ENCODE measurements around the gene CD9.

The CD9 gene

DNA sequence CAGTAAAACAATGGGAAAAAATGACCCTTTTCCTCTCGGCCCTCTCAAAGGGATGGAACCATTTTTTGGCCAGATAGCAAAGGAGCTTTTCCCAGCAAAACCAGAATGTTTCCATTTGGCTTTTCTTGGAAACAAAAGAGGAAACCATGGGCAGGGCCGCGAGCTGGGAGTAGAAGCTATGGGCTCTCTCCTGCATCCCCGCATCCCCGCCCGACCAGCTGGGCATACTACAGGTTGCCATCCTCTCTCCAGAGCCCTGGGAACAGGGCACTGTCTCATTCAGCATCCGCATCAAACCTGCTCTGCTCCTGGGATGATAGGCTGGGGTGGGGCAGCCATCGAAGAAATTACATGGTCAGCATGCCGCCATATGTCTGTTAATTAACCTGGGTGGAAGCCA is 20.9 kb downstream of the CD9 start:
- no peak for DNase-seq (ENCODE audit: low spot score)

DNA sequence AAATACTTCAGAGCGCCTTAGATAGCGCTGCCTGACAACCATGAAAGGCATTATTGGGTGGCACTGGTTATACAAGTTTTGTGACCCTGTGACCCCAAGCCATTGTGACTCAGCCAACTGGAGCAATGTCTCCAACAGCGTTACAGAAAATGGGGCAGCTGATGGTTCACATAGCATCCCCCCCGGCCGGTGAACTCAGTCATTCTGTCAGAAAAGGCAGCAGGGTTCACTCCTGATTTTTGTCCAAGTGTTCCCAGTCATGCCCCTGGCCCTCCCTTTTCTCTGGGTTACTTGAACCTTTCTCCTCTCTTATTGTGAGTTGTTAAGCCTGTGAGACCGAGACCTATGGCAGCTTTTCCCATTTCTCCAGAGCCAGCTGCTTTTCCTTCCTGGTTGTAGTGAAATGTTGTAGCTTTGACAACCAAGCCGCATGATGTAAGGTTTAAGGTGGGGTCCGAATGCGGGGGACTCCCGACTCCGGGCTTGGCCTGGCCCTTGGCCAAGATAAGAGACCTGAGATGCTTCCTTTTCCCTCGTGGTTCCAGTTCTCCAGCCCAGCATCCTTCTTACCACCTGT is 22.0 kb downstream of the CD9 start:
- DNase-seq (ENCODE audit: low spot score) = no peak

DNA sequence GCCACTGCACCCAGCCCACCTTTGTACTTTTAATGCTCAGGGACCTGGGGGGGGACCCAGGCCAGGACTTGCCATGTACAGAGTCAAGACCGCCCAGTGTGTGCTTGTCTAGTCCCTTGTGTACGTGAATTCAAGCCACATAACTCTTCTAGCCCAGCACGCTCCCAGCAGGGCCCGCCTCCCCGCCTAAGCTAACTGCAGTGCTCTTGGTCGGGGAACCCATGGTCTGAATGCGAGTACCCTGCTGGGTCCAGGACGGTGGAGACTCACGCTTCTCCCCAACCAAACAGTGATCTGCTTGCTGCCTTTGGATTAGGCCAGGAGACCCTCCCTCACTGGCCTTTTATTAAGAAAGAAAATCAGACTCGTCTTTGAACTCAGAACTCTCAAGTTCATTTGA is 23.3 kb downstream of the CD9 start:
- DNase-seq (ENCODE audit: low spot score) = no peak

DNA sequence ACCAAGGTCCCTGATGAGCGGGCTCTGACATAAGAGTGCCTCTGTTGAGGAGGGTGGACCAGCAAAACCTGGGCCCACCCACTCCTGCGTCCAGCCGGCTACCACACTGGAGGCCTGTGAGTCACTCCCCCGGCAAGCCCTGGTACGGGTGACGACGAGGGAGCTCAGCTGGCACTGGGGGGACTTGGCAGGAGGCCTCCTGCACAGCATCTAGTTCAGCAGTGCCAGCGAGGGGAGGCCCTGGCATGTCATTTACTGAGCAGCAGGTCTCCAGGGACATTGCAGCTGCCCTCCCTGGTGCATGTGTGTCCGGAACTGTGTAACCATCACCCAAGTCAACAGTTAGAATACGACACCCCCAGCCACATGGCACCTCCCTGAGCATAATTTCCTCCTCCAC is 24.4 kb downstream of the CD9 start:
- no peak for DNase-seq (ENCODE audit: low spot score)

DNA sequence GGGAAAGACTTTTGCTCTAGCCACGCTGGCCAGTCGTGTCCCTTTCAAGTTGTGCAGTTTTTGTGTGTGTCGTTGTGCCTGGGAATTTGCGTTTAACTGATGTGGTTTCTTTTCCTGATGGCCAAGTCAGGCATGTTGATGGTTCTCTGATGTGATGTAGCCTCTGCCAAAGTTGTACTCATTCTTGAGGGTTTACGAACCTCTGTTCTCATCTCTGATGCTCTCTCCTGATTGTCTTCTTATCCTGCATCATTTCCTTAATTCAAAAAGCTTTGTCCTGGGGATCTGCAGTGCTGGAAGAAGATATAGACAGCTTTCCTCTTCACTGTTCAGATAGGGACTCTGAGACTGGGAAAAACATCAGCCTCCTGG is 25.4 kb downstream of the CD9 start:
- no peak for DNase-seq (ENCODE audit: low spot score)

DNA sequence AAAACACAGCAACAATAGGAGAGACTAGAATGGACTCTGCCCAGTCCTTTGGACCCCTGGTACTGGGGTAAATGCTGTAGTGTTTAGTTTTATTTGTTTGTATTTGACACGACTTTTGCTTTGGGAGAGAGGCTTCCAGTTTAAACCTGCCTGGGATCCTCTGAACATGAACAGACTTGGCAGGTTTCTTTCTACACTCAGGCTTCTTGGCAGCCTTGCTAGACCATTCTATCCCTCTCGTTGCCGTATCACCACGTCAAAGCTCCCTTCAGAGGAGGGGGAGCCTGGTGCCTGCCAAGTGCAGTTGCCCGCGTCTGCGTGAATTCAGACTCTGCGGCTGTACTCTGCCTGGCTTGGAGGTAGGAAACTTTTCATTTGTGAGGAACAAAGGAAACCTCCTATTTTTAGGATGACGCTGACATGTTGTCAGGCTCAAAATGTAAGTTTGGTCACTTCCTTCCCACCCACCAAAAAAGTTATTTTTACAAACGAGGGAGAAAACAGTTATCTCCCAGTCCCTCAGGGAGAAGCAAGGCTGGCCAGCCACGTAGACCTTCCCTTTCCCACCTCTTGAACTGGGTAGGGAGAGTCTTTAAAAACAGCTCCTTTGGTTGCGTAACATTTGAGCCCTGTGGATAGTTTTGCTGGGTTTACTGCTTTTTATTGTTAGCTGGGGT is 25.9 kb downstream of the CD9 start:
- no peak for DNase-seq (ENCODE audit: low spot score)

DNA sequence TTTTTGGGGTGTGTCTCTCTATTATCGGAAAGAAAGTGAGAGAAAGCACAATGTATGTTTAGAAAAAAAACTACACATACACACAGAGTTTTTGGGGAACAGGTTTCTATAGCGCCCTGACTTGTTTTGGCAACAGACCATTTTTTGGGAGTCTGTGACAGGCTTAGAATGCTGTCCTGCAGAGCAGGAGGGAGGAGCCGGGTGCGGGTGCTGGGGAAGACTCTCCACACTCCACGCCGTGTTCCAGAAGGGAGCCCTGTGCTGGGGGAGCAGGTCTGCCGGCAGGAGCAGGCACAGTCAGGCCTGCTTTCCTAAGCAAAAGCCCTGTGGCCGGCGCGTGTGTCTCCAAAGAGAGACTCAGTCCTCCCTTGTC is 26.5 kb downstream of the CD9 start:
- DNase-seq (ENCODE audit: low spot score) = no peak

DNA sequence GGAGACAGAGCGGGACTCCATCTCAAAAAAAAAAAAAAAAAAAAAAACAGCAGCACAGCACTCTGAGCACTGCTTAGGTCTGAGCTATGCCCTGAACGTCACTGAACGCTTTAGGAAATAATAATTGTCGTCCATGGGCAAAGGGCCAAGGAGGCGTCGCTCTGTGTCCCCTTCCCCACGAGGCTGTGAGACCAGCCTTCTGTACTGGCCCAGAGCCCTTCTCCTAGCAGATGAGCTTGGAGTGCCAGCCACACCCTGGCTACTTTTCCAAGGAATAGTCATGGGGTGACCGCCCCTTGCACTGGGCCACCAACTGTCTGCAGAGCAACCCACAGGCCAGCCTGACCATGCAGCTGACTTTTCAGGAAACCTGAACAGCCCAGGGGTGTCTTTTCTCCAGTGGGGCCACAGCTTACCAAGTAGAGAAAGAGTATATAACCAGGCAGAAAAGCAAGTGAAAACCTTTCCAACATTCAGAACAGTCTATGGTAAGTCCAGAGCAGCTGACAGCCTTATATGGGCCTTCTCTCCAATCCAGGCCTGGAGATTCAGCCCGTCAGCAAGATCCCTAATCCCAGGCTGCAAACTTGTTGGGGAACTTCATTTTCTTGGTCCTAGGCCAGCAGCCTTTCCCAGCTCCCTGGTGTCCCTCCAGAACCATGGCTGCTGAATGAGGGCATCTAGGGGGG is 28.5 kb downstream of the CD9 start:
- no peak for DNase-seq (ENCODE audit: low spot score)

DNA sequence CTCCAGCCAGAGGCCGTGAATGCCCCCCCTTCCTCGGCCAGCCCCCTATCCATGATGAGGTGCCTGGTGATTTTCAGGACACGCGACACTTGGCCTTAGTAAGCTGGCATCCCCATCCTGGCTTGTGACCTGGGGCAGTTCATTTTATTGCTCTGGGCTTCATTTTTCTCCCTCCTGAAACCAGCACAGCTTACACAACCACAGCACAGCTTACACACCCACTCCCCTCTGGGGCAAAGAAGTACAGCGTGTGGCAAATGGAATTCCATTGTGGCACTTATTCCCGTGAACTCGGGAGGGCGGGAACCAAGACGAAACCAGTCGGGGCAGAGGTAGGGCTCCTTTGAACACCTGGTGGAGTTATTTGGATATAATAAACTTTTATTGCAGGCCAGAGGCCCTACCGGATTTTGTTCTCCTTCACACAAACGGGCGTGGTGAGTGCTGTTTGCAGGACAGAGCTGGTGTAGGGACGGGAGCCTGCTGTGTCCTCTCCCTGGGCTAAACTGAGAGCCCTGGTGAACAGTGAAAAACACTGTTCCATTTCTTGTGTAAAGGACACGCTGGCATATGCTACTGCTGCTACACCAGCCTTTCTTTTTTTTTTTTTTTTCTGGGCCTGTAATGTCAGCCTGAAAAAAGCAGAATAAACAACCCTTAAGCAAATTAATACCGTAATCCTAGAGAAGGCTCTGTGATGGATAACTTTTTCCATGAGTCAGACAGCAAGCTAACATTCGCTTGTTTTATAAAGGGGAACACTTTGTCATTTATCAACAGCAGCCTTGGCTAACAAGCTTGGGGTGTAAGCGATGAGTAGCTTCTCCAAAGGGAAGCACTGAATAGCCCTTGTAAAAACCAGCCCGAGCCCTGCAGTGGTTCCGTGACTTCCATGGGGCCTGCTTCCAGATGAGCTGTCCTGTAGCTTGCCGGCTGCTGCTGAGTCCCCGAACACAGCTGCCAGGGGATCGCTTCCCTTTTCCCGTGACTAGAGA is 29.3 kb downstream of the CD9 start:
- DNase-seq (ENCODE audit: low spot score) = no peak

DNA sequence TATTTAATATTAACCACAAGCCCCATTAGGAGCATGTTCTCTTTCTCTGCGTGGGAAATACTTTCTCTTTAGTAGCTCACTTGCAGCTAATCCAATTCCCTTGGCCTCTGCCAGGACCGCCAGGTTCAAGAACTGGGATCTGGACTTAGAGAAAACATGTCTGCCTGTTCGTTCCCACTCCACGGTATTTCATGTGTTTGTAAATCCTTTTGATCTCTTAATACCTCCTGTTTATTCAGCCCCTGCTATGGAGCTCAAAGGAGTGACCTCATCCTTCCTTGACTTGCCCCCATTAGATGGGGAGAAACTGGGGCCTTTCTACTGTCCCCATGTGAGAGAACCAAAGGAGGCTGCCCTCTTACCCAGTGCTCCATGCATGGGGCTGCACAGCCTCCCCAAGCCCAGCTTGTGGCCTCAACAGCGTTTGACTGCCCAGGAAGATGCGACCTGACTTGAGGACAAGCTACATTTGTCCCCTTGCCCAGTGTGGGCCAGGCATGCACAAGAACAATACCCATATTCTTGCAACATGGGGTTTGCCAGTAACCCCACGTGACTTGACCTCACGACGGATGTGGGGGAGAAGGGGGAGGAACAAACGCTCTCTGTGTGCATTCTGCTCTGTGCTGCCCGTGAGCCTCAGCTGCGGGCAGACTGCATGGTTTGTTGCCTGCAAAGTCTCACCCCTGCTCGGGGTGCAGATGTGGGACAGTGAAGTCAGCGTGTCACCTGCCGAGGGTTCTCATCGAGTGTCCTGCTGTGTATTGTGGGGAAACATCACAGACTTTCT is 30.3 kb downstream of the CD9 start:
- no peak for DNase-seq (ENCODE audit: low spot score)

DNA sequence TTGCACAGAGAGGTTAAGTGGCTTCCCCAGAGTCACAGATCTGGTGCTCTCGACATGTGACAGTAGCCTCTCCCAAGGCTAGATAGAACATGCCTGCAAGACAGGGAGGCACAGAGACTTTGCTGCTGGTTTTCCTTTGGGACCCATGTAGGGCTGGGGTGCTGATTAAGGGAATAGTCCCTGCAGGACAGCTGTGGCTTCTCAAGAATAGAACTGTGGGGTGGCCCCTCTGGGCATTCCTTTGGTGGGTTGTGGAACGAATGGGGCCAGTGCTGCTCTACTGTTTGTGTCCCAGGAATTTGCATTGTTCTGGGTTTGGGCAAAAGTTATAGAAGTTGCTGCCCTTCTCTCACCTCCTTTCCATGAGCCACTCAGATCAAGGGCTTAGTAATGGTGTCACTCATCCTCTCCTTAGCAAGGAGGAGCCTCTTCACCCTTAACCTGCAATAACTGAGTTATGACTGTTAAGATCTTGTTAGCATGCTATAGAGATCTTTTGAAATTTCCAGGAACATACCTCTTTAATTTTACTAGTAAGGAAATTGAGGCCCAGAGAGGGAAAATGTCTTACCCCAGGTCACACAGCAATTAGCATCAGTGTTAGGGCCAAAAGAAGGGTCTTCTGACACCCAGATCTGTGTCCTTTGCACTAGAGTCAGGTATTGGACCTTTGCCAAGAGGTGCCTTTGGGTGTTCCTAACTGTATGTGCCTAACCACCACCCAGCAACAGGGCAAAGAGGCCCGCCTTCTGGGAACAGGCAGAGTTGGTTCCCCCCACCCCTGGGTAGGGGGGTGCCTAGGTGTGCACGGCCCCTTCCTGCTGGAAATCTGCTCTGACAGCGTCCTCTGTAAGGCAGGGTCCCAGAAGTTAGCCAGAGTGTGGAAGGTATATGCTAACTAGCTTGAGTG is 31.4 kb downstream of the CD9 start:
- DNase-seq (ENCODE audit: low spot score) = no peak

DNA sequence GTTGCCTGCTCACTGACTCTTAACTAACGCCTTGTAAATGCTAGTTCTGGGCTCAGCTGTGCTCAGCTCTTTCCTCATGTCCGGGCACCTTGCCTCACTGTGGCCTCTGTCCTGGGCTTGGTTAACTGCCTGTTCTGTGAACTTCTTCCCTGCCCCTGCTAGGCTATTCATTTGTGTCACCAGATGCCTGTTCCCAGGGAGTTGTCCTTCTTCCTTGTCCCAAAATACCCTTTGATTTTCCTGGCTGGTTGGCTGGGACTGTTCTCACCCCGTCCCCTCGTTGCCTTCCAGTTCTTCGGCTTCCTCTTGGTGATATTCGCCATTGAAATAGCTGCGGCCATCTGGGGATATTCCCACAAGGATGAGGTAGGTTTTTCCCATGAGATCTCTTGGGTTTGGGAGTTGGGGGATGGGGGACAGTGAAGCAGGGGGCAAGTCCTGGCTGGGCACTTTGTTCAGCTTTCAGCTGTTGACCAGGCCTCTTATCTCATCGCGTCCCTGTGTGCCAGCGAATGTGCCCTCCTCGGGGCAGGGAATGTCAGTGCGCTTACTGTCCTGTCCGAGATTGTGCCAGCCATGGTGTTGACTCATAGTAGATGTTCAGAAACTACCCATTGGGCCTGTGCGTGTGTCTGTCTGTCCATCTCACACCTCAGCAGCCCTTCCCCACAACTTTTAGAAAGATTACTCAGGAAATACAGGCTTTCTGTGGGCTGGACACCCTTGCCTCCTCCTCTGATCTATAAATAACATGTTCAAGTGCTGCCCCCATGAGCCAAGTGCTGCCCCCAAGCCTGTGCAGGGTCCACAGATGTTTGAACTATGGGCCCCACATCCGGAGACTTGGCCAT is 33.1 kb downstream of the CD9 start:
- no peak for DNase-seq (ENCODE audit: low spot score)

DNA sequence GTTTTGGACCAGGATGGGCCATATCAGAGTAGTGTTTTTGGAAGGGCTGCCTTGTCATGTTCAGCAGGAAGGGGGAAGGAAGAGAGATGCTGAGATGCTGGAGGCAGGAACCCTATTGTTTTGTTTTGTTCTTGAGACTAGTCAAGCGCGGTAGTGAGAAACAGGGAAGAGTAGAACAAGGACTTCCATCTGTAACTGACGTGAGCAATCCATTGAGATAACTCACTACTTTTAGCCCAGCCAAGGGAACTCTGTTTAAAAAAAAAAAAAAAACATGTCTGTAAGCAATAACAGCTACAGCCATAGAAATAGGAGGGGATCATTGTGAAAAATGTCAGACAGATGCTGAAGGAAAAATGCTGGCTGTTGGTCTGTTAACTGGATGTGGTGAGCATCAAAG is 34.0 kb downstream of the CD9 start:
- no peak for DNase-seq (ENCODE audit: low spot score)

DNA sequence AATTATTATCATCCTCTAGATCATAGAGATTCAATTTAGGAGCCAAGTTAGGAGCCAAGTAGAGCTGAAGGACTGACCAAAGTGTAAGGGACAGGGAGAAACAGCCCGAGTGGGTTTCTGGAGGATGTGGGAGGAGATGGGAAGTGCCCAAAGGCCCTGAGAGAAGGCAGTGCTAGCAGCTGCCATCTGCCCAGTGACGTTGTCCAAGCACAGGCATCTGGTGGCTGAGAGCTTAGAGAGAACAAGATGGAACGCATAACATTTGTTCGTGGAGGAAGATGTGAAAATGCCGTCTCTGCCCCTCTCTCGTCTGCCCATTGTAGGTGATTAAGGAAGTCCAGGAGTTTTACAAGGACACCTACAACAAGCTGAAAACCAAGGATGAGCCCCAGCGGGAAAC is 34.7 kb downstream of the CD9 start:
- no peak for DNase-seq (ENCODE audit: low spot score)

DNA sequence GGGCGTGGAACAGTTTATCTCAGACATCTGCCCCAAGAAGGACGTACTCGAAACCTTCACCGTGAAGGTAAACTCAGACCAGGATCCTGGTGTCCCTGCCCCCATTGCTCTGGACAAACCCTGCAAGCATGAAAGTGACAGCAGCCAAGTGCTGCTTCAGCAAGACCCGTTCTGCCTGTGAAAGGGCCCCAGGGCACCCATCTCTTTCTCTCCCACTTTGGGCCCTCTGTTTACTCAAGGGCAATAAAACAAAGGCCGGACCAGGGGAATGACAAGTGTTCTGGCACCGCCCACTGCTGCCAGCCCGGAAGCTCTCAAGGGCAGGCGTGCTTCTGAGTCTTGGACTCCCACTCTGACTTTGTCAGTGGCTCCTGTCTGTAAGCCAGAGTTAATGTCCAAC is 35.3 kb downstream of the CD9 start:
- DNase-seq (ENCODE audit: low spot score) = no peak

DNA sequence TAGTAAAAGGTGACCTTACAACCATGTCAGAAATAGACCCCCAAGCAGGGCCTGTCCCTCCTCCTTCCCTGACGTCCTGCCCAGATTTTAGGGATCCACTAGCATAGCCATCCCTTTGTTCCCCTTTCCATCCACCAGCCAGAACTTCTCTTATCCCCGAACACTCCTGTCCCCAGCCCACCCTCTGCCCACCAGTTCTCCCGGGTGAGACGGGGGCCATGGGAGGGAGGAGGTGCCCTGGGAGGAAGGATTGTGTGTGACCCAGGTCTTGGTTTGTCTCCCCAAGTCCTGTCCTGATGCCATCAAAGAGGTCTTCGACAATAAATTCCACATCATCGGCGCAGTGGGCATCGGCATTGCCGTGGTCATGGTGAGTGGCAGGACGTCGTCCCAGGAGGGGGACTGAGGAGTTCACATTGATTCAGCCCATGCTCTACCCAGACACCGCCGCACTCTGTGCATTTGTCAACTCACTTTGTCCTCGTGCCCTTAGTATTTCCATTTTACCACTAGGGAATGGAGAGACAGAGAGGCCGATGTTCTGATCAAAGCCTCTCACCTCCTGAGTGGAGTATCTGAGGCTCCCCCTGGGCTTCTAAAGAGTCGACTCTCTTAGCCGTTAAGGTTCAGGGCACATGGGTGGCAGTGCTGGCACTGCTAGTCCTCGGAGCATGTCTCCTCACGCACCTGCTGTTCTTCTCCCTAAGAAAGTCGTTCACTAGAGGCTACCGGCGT is 35.9 kb downstream of the CD9 start:
- DNase-seq (ENCODE audit: low spot score) = no peak

DNA sequence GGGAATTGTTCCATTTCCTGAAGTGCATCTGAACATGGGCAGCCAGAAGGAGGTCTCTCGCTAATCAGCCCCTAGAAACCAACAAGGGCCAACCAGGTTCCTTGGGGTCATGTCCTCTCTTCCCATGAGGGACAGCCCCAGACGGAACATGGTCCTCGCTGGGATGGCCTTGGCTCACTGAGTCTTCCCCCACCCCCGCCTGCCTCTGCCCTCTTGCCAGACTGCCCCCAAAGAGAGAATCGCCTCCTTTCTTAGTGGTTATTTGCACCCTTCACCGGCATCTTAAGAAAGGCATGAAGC is 36.4 kb downstream of the CD9 start:
- DNase-seq (ENCODE audit: low spot score) = no peak

DNA sequence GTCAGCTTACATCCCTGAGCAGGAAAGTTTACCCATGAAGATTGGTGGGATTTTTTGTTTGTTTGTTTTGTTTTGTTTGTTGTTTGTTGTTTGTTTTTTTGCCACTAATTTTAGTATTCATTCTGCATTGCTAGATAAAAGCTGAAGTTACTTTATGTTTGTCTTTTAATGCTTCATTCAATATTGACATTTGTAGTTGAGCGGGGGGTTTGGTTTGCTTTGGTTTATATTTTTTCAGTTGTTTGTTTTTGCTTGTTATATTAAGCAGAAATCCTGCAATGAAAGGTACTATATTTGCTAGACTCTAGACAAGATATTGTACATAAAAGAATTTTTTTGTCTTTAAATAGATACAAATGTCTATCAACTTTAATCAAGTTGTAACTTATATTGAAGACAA is 37.6 kb downstream of the CD9 start:
- DNase-seq (ENCODE audit: low spot score) = no peak

DNA sequence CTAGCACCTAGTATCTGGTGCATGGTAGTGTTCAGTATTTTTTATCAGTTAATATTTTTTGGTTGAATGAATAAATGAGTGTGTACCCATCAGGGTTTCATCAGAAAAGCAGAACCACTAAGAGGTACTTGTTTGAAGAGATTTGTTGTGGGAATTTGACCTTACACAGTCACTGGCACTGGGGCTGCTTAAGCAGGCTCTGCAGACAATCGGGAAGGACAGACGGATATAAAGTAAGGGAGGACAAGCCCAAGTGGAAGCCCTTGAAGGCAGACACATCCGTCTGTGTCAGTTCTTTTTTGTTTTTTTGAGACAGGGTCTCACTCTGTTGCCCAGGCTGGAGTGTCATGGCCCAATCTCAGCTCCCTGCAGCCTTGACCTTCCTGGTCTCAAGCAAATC is 38.7 kb downstream of the CD9 start:
- no peak for DNase-seq (ENCODE audit: low spot score)
